ENCODE results near the gene GAS6. TPM values are rescaled to one million over a fixed set of nuclear protein-coding genes. Genes with fewer than 3 reads are reported as not detected.
"Not testable (repeated sequence)": the region's sequence is repeated elsewhere in the genome, so short reads cannot be mapped to it uniquely, and the experiment has no call there.

GAS6 gene
- polyA plus RNA-seq, 1 donor: 36.0 TPM

DNA sequence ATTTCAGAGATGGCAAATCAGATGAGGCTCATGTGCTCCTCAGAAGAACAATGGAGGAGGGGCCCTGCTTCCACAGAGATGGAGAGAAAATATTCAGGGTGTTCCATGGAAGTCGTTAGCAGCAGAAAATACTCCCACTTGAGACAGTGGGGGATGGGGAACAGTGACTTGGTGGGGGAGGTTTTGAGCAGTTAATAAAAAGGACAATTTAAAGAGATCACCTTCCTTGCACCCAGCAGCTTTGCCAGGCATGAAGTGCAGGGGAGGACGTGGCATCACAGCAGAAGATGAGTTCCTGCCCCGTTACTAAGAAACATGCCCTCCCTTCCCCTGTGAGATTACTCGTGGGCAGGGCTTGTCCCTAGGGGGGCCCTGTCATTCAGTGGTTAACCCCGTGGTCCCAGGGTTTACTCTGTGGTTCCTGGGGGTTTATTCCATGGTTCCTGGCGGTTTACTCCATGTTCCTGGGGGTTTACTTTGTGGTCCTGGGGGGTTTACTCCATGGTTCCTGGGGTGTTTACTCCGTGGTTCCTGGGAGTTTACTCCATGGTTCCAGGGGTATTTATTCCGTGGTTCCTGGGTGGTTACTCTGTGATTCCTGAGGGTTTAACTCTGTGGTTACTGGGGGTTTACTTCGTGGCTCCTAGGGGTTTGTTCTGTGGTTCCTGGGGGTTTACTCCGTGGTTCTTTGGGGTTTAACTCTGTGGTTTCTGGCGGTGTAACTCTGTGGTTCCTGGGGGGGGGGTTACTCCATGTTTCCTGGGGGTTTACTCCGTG lies 55.6 kb downstream of the GAS6 start:
- DNase-seq (ENCODE audit: low read depth): no peak

- no peak for DNase-seq (ENCODE audit: low read depth)
These were observed 57.4 kb downstream of the GAS6 start for GRCh38 chr13:113806526-113806925.

DNA sequence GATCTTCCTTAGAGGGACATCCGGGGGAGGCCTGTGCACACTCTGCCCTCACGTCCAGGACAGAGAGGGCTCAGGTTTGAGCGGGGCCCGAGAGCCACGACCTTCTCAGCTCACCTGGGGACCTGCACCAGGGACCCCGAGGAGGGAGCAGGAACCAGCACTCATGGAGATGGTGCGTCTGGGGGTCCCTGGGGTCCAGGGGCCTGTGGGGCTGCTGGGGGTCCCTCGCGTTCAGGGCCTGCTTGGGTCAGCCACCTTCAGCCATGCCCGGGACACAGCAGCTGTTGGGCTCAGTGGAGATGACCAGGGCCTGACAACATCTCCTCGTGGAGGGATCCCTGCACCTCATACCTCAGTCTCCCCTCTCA lies 57.8 kb downstream of the GAS6 start:
- DNase-seq (ENCODE audit: low read depth): no peak

GRCh38 chr13:113805431-113806103 lies 58.3 kb downstream of the GAS6 start:
- no peak for DNase-seq (ENCODE audit: low read depth)

DNA sequence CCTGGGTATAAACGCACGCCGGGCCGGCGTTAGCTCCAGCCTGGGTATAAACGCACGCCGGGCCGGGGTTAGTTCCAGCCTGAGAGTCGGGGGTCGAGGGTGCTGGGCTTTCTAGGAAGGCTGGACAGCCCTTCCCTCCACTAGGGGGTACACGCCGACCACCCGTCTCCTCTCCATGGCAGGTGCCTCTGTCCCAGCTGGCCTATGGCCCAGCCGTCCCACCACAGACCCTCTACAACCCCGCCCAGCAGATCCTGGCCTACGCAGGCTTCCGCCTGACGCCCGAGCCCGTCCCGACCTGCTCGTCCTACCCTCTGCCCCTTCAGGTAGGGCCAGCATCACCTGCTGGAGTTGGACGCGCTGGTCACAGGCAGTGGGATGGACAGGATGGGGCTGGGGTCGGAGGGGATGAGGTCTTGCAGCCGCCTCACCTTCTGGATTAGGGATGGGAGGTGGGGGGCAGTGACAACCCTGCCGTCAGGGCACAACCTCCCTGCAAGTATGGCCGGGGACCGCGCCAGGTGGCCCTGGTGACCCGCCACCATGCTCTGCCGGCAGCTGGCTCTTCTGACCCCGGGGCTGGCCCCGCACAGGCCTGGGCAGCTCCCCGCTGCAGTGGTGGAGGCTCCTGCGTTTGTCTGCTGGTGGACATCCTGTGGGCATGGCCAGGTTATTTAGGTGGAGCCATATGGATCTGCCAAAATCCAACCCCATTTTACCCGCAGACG lies 59.0 kb downstream of the GAS6 start:
- DNase-seq (ENCODE audit: low read depth): no peak

GRCh38 chr13:113804017-113804702 lies 59.7 kb downstream of the GAS6 start:
- DNase-seq (ENCODE audit: low read depth): no peak

GRCh38 chr13:113803409-113804016 lies 60.4 kb downstream of the GAS6 start:
- no peak for DNase-seq (ENCODE audit: low read depth)

DNA sequence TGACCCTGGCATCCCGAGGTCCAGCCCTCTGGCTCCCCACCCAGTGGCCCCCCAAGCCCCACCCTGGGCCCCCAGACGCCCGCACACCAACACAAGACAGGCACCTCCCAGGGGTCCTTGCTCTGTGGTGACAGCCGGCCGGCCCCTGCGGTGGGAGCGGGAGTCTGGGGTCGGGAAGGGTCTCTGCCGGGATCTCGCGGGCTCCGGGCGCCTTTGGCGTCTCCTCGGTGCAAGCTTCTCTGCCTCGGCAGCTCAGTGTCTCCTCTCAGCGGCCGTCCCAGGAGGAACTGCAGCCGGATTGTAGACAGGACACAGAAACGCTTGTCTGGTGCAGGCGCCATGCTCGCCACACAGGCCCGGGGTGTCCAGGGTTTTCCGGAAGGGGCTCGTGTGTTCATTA lies 61.1 kb downstream of the GAS6 start:
- no peak for DNase-seq (ENCODE audit: low read depth)

DNA sequence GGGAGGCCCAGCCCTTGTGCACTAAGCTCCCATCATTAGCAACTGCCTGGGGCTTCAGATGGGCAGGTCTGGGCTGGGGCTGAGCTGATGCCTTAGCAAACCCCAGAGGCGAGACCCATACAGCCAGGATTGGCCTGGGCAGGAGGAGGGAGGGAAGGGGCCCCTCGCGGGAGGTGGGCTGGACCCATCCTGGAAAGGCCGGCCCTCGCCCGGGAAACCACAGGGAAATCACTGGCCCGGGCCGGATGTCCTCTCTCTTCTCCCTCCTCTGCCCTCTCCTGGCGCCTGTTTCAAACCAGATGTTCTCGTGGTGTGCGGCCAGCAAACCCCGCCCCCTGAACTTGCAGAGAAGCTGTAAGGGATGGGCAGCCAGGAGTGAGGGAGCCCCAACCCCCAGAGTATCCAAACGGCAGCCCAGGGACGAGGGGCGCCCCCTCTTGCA lies 61.8 kb downstream of the GAS6 start:
- DNase-seq (ENCODE audit: low read depth): no peak

DNA sequence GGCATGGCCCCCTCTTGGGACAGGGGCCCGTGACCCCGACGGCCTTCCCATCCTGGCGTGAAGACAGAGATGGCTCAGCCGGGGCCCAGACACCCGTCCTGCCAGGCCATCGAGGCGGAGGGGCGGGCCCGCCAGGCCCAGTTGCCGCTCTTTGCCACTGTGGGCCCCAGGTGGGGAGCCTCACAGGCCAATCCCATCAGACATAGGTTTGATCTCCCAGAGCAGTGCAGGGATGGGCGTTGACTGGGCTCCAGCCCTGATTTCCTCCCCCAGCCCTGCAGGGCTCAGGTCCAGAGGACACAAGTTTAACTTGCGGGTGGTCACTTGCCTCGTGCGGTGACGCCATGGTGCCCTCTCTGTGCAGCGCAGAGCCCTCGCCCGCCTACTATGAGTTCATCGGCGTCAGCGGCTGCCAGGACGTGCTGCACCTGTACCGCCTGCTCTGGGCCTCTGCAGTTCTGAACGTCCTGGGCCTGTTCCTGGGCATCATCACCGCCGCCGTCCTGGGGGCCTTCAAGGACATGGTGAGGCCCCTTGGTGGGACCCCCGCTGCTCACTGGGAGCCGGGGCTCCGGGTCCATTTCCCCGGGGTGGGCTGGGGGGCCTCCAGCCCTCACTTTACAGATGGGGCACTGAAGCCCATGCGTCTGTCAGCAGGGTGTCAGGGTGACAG lies 62.5 kb downstream of the GAS6 start:
- DNase-seq (ENCODE audit: low read depth): no peak

GRCh38 chr13:113800576-113800926 lies 63.3 kb downstream of the GAS6 start:
- no peak for DNase-seq (ENCODE audit: low read depth)

GRCh38 chr13:113798200-113798811 lies 65.6 kb downstream of the GAS6 start:
- DNase-seq (ENCODE audit: low read depth): no peak

DNA sequence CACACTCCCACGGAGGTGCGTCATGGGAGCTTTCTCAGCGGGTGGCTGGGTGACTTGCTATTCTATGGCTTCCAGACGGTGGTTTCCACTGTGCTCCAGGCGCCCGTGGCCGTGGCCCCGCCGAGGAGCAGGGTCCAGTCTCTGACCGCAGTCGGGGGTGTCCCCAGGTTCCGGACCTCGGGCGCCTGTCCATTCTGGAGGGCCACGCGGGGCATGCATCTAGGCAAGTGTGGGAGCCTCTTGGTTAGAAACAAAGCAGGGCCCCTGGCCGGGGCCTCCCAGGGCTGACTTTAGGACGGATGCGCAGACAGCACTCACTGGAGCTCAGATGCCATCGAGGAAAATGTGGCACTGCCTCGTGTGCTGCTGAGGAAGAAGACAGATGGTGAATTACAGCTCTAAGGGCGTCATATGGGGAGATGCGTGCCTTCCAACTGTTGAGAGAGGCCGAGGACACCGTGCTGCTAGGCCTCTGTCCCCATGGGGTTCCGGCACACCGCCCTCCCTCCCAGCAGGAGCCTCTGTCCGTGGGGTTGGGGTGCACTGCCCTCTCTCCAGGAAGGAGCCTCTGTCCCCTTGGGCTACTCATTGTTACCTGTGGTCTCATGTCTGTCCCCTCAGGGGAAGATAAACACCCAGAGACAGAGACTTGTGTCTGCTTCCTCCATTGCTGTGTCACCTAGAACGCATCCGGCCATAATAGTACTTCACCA lies 66.8 kb downstream of the GAS6 start:
- no peak for DNase-seq (ENCODE audit: low read depth)

GRCh38 chr13:113796211-113796963 lies 67.5 kb downstream of the GAS6 start:
- no peak for DNase-seq (ENCODE audit: low read depth)

- not testable (repeated sequence) for DNase-seq (ENCODE audit: low read depth)
These were observed 68.5 kb downstream of the GAS6 start for GRCh38 chr13:113795362-113795761.

GRCh38 chr13:113794764-113795173 lies 69.1 kb downstream of the GAS6 start:
- DNase-seq (ENCODE audit: low read depth): no peak

- no peak for DNase-seq (ENCODE audit: low read depth)
These were observed 69.8 kb downstream of the GAS6 start for GRCh38 chr13:113794086-113794485.

DNA sequence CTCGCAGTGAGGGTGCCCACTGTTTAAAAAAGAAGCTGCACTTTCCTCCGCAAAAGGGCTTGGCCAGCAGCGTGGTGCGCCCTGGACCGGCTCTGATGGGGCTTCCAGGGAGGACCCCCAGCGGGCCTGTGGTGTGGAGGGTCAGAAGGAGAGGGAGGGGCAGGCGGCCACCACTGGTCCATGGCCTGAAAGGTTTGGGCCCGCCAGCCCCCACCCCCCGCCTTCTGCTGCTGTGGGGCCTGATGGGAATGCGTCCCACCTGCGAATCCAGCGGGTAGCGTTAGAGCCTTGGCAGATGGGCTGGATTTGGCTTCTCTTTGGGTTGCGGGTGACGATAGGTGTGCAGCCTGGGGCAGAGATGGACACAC lies 70.2 kb downstream of the GAS6 start:
- no peak for DNase-seq (ENCODE audit: low read depth)

All from forelimb muscle (tissue), 1 donor.